GM23338 (cell line): ENCODE data around the gene AGAP1. TPM values are rescaled to one million over a fixed set of nuclear protein-coding genes. Genes with fewer than 3 reads are reported as not detected.

ENCODE experiments used
- ATAC-seq: fragments of 200-7000 bp; cut with Tn5 transposase; 3 replicates; pipeline ENCODE4 v1.9.1; 2020
- DNase-seq: peaks from one replicate; pipeline ENCODE4 v3.0.0-alpha.2; 2015; ENCODE audit warnings: low spot score
- H2AFZ ChIP-seq: fragments of 200-600 bp; sonication (generic); 2 replicates; pipeline ENCODE4 v1.8.0; 2016; ENCODE audit warnings: antibody characterized with exemption, mild to moderate bottlenecking, moderate library complexity
- H3F3A ChIP-seq: fragments of 200-600 bp; sonication (generic); replicated peaks from 2 replicates; pipeline ENCODE4 v1.8.0; 2017; ENCODE audit warnings: antibody characterized with exemption, mixed run types, low read depth
- H3K27ac ChIP-seq: fragments of 200-600 bp; sonication (generic); 2 replicates; pipeline ENCODE4 v1.6.1; 2016; ENCODE audit warnings: low read depth
- H3K27me3 ChIP-seq: fragments of 200-600 bp; sonication (generic); 2 replicates; pipeline ENCODE4 v1.8.0; 2016; ENCODE audit warnings: mild to moderate bottlenecking, mixed run types, moderate library complexity; ENCODE audit not compliant: insufficient read depth
- H3K36me3 ChIP-seq: fragments of 200-600 bp; sonication (generic); 2 replicates; pipeline ENCODE4 v1.8.0; 2016; ENCODE audit warnings: mild to moderate bottlenecking; ENCODE audit not compliant: insufficient read depth
- H3K4me1 ChIP-seq: fragments of 200-600 bp; sonication (generic); 2 replicates; pipeline ENCODE4 v1.8.0; 2016; ENCODE audit warnings: mild to moderate bottlenecking, moderate library complexity; ENCODE audit not compliant: insufficient read depth
- H3K4me2 ChIP-seq: fragments of 200-600 bp; sonication (generic); 2 replicates; pipeline ENCODE4 v1.7.1; 2017; ENCODE audit warnings: mixed run types
- H3K4me3 ChIP-seq: fragments of 200-600 bp; sonication (generic); 2 replicates; pipeline ENCODE4 v1.6.1; 2016; ENCODE audit warnings: mixed run types
- H3K79me2 ChIP-seq: fragments of 200-600 bp; sonication (generic); replicated peaks from 2 replicates; pipeline ENCODE4 v1.8.0; 2017; ENCODE audit warnings: mild to moderate bottlenecking; ENCODE audit not compliant: insufficient read depth
- H3K9me2 ChIP-seq: fragments of 200-600 bp; sonication (generic); 2 replicates; pipeline ENCODE4 v1.8.0; 2017; ENCODE audit not compliant: insufficient read depth
- H4K20me1 ChIP-seq: fragments of 200-600 bp; sonication (generic); replicated peaks from 2 replicates; pipeline ENCODE4 v1.8.0; 2017; ENCODE audit warnings: mild to moderate bottlenecking; ENCODE audit not compliant: insufficient read depth
- H3K27ac Mint-ChIP-seq: 2 replicates; pipeline ENCODE4 v1.8.0; 2020; ENCODE audit warnings: inconsistent platforms, mild to moderate bottlenecking, moderate library complexity, mixed read lengths
- H3K27me3 Mint-ChIP-seq: 3 replicates; pipeline ENCODE4 v1.8.0; 2022; ENCODE audit warnings: low read depth, mild to moderate bottlenecking, moderate library complexity, mixed read lengths, inconsistent platforms; ENCODE audit not compliant: insufficient read depth, poor library complexity
- H3K36me3 Mint-ChIP-seq: 3 replicates; pipeline ENCODE4 v1.8.0; 2021; ENCODE audit warnings: low read depth, mild to moderate bottlenecking, inconsistent platforms, moderate library complexity, mixed read lengths
- H3K4me1 Mint-ChIP-seq: 3 replicates; pipeline ENCODE4 v1.8.0; 2020; ENCODE audit warnings: mild to moderate bottlenecking, inconsistent platforms, mixed read lengths
- H3K4me3 Mint-ChIP-seq: 3 replicates; pipeline ENCODE4 v1.8.0; 2021; ENCODE audit warnings: moderate library complexity, mild to moderate bottlenecking, inconsistent platforms, mixed read lengths
- H3K9me3 Mint-ChIP-seq: 3 replicates; pipeline ENCODE4 v1.8.0; 2020; ENCODE audit warnings: moderate library complexity, mild to moderate bottlenecking, inconsistent platforms, mixed read lengths
- CREB1 ChIP-seq: fragments of 250-450 bp; sonication (Bioruptor Pico); IDR thresholded peaks from 2 replicates; pipeline ENCODE4 v1.5.0; 2020; ENCODE audit warnings: low read depth, mild to moderate bottlenecking, moderate library complexity
- EZH2 ChIP-seq: fragments of 200-600 bp; sonication (generic); IDR thresholded peaks from one replicate; pipeline ENCODE4 v1.8.0; 2017; ENCODE audit warnings: antibody characterized with exemption, mild to moderate bottlenecking, low read depth; ENCODE audit not compliant: unreplicated experiment
- EZH2phosphoT487 ChIP-seq: fragments of 200-600 bp; sonication (generic); IDR thresholded peaks from one replicate; pipeline ENCODE4 v1.8.1; 2018; ENCODE audit warnings: antibody characterized with exemption; ENCODE audit not compliant: unreplicated experiment
- JUNB ChIP-seq: IDR thresholded peaks from one replicate; pipeline ENCODE4 v1.6.1; 2016; ENCODE audit warnings: antibody characterized with exemption; ENCODE audit not compliant: unreplicated experiment
- NANOG ChIP-seq: IDR thresholded peaks from 2 replicates; pipeline ENCODE4 v1.6.1; 2016; ENCODE audit warnings: antibody characterized with exemption, borderline replicate concordance
- STAT1 ChIP-seq: IDR thresholded peaks from one replicate; pipeline ENCODE4 v1.6.1; 2016; ENCODE audit warnings: antibody characterized with exemption; ENCODE audit not compliant: unreplicated experiment
- ZNF114 ChIP-seq: fragments of 250-450 bp; sonication (Bioruptor Pico); IDR thresholded peaks from 2 replicates; pipeline ENCODE4 v1.5.0; 2020; ENCODE audit warnings: mild to moderate bottlenecking, moderate library complexity
- ZNF331 ChIP-seq: fragments of 250-450 bp; sonication (Bioruptor Pico); IDR thresholded peaks from 2 replicates; pipeline ENCODE4 v1.5.0; 2020; ENCODE audit warnings: low read depth, mild to moderate bottlenecking, moderate library complexity
- polyA plus RNA-seq: library from polyadenylated mRNA; unstranded; fragments of >200 nt; fragmentation: Nextera tagmentation; extraction: Ambion mirVana; gene quantifications from 2 replicates; pipeline ENCODE4 v1.2.1, GENCODE V29; 2016
- total RNA-seq: library from RNA; depleted of rRNA; stranded (reverse); fragments of >200 nt; shearing (Covaris generic); gene quantifications from 2 replicates; pipeline ENCODE4 v1.2.3, GENCODE V29; 2014
- TF ChIP-seq, protein P1 (sequence below): IDR thresholded peaks from 2 replicates; pipeline ENCODE4 v1.6.1; 2016; ENCODE audit warnings: antibody characterized with exemption
- TF ChIP-seq, protein P2 (sequence below), 2 experiments: fragments of 200-600 bp in 1 of 2; sonication (generic) in 1 of 2; conservative IDR thresholded peaks; 2 replicates each; pipeline versions ENCODE4 v1.5.1 to v1.6.1; 2016 to 2017; ENCODE audit warnings: antibody characterized with exemption in 2 of 2, low read depth in 2 of 2, mild to moderate bottlenecking in 2 of 2, moderate library complexity in 1 of 2

Gene AGAP1
- total and polyA plus RNA-seq, 2 experiments from 2014 or later, result 13.3 to 27.9 TPM

DNA sequence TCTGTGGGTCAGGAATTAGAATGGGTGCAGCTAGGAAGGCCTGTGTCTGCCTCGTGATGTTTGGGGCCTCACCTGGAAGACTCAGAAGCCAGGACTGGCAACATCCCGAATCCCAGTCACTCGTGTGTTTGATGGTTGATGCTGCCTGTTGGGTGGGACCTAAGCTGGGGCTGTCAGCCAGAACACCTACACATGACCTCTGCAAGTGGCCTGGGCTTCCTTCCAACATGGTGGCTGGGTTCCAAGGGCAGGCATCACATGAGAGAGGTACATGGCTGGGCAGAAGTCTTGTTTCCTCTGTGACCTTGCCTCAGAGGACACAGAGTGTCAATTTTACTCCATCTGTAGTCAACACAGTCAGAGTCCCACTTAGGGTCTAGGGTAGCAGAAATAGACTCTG is 496.5 kb downstream of the AGAP1 start (continued):
- TF ChIP-seq, protein P1, sequence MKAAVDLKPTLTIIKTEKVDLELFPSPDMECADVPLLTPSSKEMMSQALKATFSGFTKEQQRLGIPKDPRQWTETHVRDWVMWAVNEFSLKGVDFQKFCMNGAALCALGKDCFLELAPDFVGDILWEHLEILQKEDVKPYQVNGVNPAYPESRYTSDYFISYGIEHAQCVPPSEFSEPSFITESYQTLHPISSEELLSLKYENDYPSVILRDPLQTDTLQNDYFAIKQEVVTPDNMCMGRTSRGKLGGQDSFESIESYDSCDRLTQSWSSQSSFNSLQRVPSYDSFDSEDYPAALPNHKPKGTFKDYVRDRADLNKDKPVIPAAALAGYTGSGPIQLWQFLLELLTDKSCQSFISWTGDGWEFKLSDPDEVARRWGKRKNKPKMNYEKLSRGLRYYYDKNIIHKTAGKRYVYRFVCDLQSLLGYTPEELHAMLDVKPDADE, result no peak
- TF ChIP-seq, protein P2, sequence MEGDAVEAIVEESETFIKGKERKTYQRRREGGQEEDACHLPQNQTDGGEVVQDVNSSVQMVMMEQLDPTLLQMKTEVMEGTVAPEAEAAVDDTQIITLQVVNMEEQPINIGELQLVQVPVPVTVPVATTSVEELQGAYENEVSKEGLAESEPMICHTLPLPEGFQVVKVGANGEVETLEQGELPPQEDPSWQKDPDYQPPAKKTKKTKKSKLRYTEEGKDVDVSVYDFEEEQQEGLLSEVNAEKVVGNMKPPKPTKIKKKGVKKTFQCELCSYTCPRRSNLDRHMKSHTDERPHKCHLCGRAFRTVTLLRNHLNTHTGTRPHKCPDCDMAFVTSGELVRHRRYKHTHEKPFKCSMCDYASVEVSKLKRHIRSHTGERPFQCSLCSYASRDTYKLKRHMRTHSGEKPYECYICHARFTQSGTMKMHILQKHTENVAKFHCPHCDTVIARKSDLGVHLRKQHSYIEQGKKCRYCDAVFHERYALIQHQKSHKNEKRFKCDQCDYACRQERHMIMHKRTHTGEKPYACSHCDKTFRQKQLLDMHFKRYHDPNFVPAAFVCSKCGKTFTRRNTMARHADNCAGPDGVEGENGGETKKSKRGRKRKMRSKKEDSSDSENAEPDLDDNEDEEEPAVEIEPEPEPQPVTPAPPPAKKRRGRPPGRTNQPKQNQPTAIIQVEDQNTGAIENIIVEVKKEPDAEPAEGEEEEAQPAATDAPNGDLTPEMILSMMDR (conservative IDR thresholded peaks at IDR 0.05; ENCODE audit: low read depth in 2 of 2), result no peak
- TF ChIP-seq STAT1 (no peak), ZNF331 (CRISPR knock-in tag) (no peak), EZH2 (no peak), EZH2phosphoT487 (no peak), NANOG (no peak), ZNF114 (CRISPR knock-in tag) (no peak)

DNA sequence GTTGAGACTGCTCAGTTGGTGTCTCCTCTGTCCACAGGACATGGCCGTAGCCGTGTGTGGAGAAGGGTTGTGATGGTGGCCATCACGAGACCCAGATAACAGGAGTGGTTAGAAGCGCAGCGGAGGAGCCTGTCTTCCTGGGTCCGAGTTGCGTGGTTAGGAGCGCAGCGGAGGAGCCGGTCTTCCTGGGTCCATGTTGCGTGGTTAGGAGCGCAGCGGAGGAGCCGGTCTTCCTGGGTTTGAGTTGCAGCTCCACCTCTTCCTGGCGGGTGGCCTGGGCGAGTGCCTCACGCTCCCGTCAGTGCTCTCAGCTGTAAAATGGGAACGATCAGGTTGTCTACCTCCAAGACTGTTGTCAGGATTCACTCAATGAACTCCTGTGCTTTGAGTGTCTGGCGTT is 498.2 kb downstream of the AGAP1 start:
- Histone ChIP-seq H3F3A (no peaks in the 10 kb centered on the region), H3K27me3 (no peaks in the 10 kb centered on the region), H4K20me1 (peaks cover 4% of the 10 kb centered on the region; the same call in 1 of the 2 replicates), H3K4me2 (no peak overlapping the region), H3K4me3 (no peak overlapping the region), H3K36me3 (no peaks in the 10 kb centered on the region), H3K9me2 (no peaks in the 10 kb centered on the region; the same call in 1 of the 2 replicates), H3K79me2 (no peaks in the 10 kb centered on the region), H3K27ac (no peak overlapping the region), H2AFZ (no peak overlapping the region), H3K4me1 (peaks cover 10% of the 10 kb centered on the region; the same call in 1 of the 2 replicates)
- ATAC-seq (no peak), DNase-seq (no peak)
- no peak for TF ChIP-seq CREB1
- TF ChIP-seq NANOG, result no peak
- no peak overlapping the region for H3K4me3 Mint-ChIP-seq
- H3K27me3 Mint-ChIP-seq, result peaks cover 8% of the 10 kb centered on the region
- peaks cover 27% of the 10 kb centered on the region for H3K4me1 Mint-ChIP-seq
- no peak overlapping the region for H3K27ac Mint-ChIP-seq
- H3K36me3 Mint-ChIP-seq, result no peaks in the 10 kb centered on the region
- H3K9me3 Mint-ChIP-seq, result no peaks in the 10 kb centered on the region

DNA sequence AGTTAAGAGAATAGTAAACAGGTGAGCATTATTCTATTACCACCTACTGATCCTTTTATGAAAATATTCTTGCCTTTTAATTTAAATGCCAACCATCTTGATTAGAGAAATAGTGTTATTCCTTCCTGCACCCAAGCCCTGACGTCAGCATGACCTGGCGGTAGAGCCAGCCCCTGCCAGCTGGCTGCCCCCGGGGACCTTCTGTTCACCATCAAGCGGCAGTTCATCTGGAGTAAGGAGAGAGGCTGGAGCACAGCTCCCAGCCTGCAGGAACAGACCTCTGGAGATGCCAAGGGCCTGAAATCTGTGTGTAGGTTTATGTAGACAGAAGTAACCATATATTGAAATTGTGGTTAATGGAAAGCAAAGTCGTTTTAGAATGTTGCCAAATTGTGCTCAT is 502.6 kb downstream of the AGAP1 start:
- Mint-ChIP-seq H3K4me3 (no peak overlapping the region), H3K27ac (0 out of 2 replicates have a peak overlapping the region, but pooled peaks have one; percentile 26), H3K36me3 (peaks cover 3% of the 10 kb centered on the region; the same call in 1 of the 3 replicates), H3K27me3 (peaks cover 4% of the 10 kb centered on the region), H3K4me1 (peaks cover 10% of the 10 kb centered on the region), H3K9me3 (no peaks in the 10 kb centered on the region)
- peaks cover 15% of the 10 kb centered on the region for H3K9me2 ChIP-seq
- H3K36me3 ChIP-seq, result no peaks in the 10 kb centered on the region
- no peak overlapping the region for H3K4me2 ChIP-seq
- H3K4me3 ChIP-seq, result no peak overlapping the region
- no peaks in the 10 kb centered on the region for H3K79me2 ChIP-seq
- no peaks in the 10 kb centered on the region for H3F3A ChIP-seq
- ATAC-seq (no peak), DNase-seq (no peak)
- no peak for TF ChIP-seq JUNB
- peaks cover 4% of the 10 kb centered on the region; the same call in 1 of the 2 replicates for H4K20me1 ChIP-seq
- H3K27me3 ChIP-seq, result no peaks in the 10 kb centered on the region
- H3K4me1 ChIP-seq, result peaks cover 10% of the 10 kb centered on the region; the same call in 1 of the 2 replicates
- H3K27ac ChIP-seq, result no peak overlapping the region; the same call in 1 of the 2 replicates
- H2AFZ ChIP-seq, result no peak overlapping the region
